Measurements from ENCODE around the gene TMEM127. TPM values are rescaled to one million over a fixed set of nuclear protein-coding genes. Genes with fewer than 3 reads are reported as not detected.

TMEM127 gene
- total RNA-seq, 1 experiment from 2014 or later, result 25.5 TPM

DNA sequence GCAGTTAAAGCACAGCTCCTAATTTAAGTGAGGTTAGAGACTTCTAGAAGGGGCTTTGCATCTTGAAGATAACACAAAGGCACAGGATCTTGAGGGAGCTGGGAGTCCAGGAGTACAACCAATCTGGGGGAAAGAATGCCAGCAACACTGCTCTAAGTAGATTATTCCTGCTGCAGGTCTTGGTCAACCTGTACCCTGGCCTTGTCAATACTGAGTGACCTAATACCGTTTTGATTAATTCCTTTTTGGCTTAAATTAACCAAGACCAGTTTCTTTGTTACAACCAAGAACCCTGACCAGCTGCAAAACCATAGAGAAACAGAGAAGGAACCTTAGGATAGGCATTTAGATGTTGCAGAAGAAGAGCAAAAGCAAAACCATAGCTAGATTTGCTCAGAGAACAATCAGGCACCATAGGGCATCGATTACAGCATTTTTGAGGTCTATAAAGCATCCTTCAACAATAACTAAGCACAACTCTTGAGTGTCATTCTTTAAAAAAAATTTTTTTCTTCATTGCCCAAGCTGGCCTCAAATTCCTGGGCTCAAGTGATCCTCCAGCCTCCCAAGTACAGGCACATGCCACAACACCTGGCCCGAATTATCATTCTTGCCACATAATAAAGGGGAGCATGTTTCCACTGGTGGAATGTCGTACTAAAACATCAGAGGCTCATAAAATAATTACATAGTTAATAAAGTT lies 63.5 kb downstream of the TMEM127 start:
- CTCF ChIA-PET, result interaction anchor here (0.7 kb wide), 1 partner anchor 28 kb away, joined by 3 read pairs; no protein-coding TSS in a partner anchor
- POLR2A ChIA-PET (ENCODE audit: low non-redundant PET), result no interaction called here
- no peaks in the 10 kb centered on the region for H3K9me3 ChIP-seq (ENCODE audit: low read depth, low read length, poor library complexity, severe bottlenecking)
- no peaks in the 10 kb centered on the region for H3K27me3 ChIP-seq (replicated peaks; ENCODE audit: insufficient read depth, low read depth, low read length, poor library complexity)
- no peaks in the 10 kb centered on the region for H3K36me3 ChIP-seq (ENCODE audit: insufficient read depth, low read length, poor library complexity, severe bottlenecking)
- intact Hi-C loops (cut with micrococcal nuclease; ENCODE audit: unreplicated experiment), result no loop called here
- no peak for DNase-seq (ENCODE audit: low spot score)
- no peak for TF ChIP-seq EZH2 (IDR thresholded peaks at IDR 0.05; ENCODE audit: borderline replicate concordance, low read depth, low read length, poor library complexity, severe bottlenecking)
- TF ChIP-seq, protein P1, sequence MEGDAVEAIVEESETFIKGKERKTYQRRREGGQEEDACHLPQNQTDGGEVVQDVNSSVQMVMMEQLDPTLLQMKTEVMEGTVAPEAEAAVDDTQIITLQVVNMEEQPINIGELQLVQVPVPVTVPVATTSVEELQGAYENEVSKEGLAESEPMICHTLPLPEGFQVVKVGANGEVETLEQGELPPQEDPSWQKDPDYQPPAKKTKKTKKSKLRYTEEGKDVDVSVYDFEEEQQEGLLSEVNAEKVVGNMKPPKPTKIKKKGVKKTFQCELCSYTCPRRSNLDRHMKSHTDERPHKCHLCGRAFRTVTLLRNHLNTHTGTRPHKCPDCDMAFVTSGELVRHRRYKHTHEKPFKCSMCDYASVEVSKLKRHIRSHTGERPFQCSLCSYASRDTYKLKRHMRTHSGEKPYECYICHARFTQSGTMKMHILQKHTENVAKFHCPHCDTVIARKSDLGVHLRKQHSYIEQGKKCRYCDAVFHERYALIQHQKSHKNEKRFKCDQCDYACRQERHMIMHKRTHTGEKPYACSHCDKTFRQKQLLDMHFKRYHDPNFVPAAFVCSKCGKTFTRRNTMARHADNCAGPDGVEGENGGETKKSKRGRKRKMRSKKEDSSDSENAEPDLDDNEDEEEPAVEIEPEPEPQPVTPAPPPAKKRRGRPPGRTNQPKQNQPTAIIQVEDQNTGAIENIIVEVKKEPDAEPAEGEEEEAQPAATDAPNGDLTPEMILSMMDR (conservative IDR thresholded peaks at IDR 0.05; ENCODE audit: low read depth, low read length), result no peak
- BruUV-seq (replicated peaks), result no TSS peak
- no peak overlapping the region for H3K4me3 ChIP-seq (ENCODE audit: low read depth, low read length, poor library complexity, severe bottlenecking)
- peaks cover 21% of the 10 kb centered on the region for H3K4me1 ChIP-seq (ENCODE audit: insufficient read depth, low read length, poor library complexity, severe bottlenecking)
- H3K27ac ChIP-seq (ENCODE audit: low read depth, low read length, poor library complexity, severe bottlenecking), result no peak overlapping the region

DNA sequence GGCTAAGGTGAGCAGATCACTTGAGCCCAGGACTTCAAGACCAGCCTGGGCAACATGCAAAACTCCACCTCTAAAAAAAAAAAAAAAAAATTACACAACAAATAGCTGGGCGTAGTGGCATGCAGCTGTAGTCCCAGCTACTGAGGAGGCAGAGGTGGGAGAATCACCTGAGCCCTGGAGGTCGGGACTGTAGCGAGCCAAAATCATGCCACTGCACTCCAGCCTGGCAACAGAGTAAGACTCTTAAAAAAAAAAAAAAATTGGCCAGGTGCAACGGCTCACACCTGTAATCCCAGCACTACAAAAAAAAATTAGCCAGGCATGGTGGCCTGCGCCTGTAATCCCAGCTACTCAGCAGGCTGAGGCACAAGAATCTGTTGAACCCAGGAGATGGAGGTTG lies 64.5 kb downstream of the TMEM127 start:
- intact Hi-C loops (cut with micrococcal nuclease; ENCODE audit: unreplicated experiment), result no loop called here
- Histone ChIP-seq H3K4me3 (ENCODE audit: low read depth, low read length, poor library complexity, severe bottlenecking) (no peak overlapping the region), H3K9me3 (ENCODE audit: low read depth, low read length, poor library complexity, severe bottlenecking) (no peaks in the 10 kb centered on the region), H3K4me1 (ENCODE audit: insufficient read depth, low read length, poor library complexity, severe bottlenecking) (peaks cover 15% of the 10 kb centered on the region), H3K36me3 (ENCODE audit: insufficient read depth, low read length, poor library complexity, severe bottlenecking) (no peaks in the 10 kb centered on the region), H3K27me3 (replicated peaks; ENCODE audit: insufficient read depth, low read depth, low read length, poor library complexity) (no peaks in the 10 kb centered on the region), H3K27ac (ENCODE audit: low read depth, low read length, poor library complexity, severe bottlenecking) (no peak overlapping the region)
- ChIA-PET POLR2A (ENCODE audit: low non-redundant PET) (no interaction called here), CTCF (no interaction called here)
- no peak for DNase-seq (ENCODE audit: low spot score)
- TF ChIP-seq, protein P1 (conservative IDR thresholded peaks at IDR 0.05; ENCODE audit: low read depth, low read length), result no peak
- TF ChIP-seq EZH2 (IDR thresholded peaks at IDR 0.05; ENCODE audit: borderline replicate concordance, low read depth, low read length, poor library complexity, severe bottlenecking), result no peak
- no TSS peak for BruUV-seq (replicated peaks)

DNA sequence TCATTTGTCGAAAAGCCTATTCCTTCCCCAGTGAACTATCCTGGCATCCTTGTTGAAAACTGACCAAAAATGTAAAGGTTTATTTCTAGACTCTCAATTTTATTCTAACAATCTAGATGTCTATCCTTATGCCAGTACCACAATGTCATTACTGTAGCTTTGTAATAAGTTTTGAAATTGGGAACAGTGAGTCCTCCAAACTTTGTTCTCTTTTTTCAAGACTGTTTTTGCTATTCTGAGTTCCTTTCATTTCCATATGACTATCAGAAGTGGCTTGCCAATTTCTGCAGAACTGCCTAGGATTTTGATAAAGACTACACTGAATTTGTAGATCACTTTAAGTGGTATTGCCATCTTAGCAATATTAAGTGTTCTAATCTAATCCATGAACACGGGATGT lies 66.9 kb downstream of the TMEM127 start:
- ChIA-PET CTCF (no interaction called here), POLR2A (ENCODE audit: low non-redundant PET) (no interaction called here)
- BruUV-seq (replicated peaks), result no TSS peak
- TF ChIP-seq EZH2 (IDR thresholded peaks at IDR 0.05; ENCODE audit: borderline replicate concordance, low read depth, low read length, poor library complexity, severe bottlenecking), result no peak
- TF ChIP-seq, protein P1 (conservative IDR thresholded peaks at IDR 0.05; ENCODE audit: low read depth, low read length), result no peak
- Histone ChIP-seq H3K4me1 (ENCODE audit: insufficient read depth, low read length, poor library complexity, severe bottlenecking) (no peaks in the 10 kb centered on the region), H3K4me3 (ENCODE audit: low read depth, low read length, poor library complexity, severe bottlenecking) (no peak overlapping the region), H3K27me3 (replicated peaks; ENCODE audit: insufficient read depth, low read depth, low read length, poor library complexity) (no peaks in the 10 kb centered on the region), H3K9me3 (ENCODE audit: low read depth, low read length, poor library complexity, severe bottlenecking) (no peaks in the 10 kb centered on the region), H3K36me3 (ENCODE audit: insufficient read depth, low read length, poor library complexity, severe bottlenecking) (peaks cover 17% of the 10 kb centered on the region), H3K27ac (ENCODE audit: low read depth, low read length, poor library complexity, severe bottlenecking) (no peak overlapping the region)
- DNase-seq (ENCODE audit: low spot score), result no peak
- intact Hi-C loops (cut with micrococcal nuclease; ENCODE audit: unreplicated experiment), result no loop called here

Other genes starting within 250 kb of the TMEM127 start
- not detected in 2 replicates for gene GPAT2, start 231.1 kb downstream of the TMEM127 start, total RNA-seq (2021)
- gene ADRA2B, start 149.4 kb downstream of the TMEM127 start, total RNA-seq (2021), result 0.11 TPM in 1 of 2 replicates, not detected in the other
- gene ASTL, start 127.5 kb downstream of the TMEM127 start, total RNA-seq (2021), result not detected in 2 replicates
- gene DUSP2, start 120.6 kb downstream of the TMEM127 start, total RNA-seq (2021), result 0.50 and 1.4 TPM in 2 replicates
- 189 and 201 TPM in 2 replicates for gene STARD7, start 57.2 kb downstream of the TMEM127 start, total RNA-seq (2021)
- 76.8 and 79.7 TPM in 2 replicates for gene CIAO1, start 228 bp upstream of the TMEM127 start, total RNA-seq (2021)
- 202 and 208 TPM in 2 replicates for gene SNRNP200, start 39.5 kb upstream of the TMEM127 start, total RNA-seq (2021)
- gene ITPRIPL1, start 59.3 kb upstream of the TMEM127 start, total RNA-seq (2021), result 23.5 and 23.9 TPM in 2 replicates
- 87.6 and 102 TPM in 2 replicates for gene NCAPH, start 69.8 kb upstream of the TMEM127 start, total RNA-seq (2021)
- gene NEURL3, start 239.4 kb upstream of the TMEM127 start, total RNA-seq (2021), result not detected in 2 replicates